HG02798 (cell line): ENCODE results near the gene ERVK3-1.
A peak's percentile ranks its signal among the peaks of the same experiment; 100 is the strongest.
"Not testable (repeated sequence)": the region's sequence is repeated elsewhere in the genome, so short reads cannot be mapped to it uniquely, and the experiment has no call there.

Source experiments
- ATAC-seq: cut with Tn5 transposase; IDR thresholded peaks from one replicate; pipeline ENCODE4 v1.9.1; 2021; ENCODE audit warnings: mild to moderate bottlenecking; ENCODE audit not compliant: unreplicated experiment, poor library complexity

The ERVK3-1 gene

DNA sequence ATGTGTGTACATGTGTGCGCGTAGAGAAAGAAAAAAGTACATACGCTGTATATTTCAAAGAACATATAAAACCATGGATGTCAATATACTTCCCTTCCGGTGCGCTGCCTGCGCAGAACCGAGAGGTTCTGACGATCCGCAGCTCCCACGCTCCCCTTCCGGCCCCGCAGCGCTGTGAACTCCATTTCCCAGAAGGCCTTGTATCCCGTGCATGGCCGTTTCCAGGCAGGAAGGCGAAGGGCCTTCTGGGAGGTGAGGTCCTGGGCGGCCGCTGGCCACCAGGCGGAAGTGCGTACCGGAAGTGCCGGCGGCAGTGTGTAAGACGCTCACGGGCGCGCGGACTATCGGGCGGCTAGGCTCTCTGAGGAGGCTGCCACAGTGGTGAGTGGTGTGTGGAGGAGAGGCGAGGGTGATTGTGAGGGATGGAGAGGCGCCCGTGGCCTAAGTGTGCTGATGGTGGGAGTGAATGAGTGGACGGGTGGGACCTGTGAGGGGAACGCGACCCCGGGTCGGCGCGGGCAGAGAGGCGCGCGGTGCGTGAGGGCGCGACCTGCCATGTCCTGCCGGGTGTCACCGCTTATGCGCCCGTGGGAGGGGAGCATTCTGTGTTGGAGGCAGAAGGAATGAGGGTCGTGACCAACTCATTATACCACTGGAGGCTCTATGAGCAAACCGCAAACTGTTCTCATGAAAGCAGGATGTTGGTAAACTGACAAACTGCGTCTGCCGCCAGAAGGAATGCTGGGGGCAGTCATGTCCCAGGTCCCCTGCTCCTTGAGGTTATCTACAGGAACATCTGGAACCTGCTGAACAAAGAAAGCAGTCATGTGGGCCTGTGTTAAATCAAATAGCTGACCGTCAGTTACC, at the start of gene ERVK3-1:
Gene ERVK3-1, plus strand, starts transcription at position 313 of the 867 bp plus-strand sequence. CDS start 6,792 bp downstream, outside the sequence.
- peak; percentile 98 for ATAC-seq

- ATAC-seq, result not testable (repeated sequence)
Observed at GRCh38 chr19:58258259-58258658, 46.9 kb upstream of the ERVK3-1 start.

GRCh38 chr19:58261600-58261967, 43.6 kb upstream of the ERVK3-1 start:
- no peak for ATAC-seq

GRCh38 chr19:58261968-58262921, 42.9 kb upstream of the ERVK3-1 start:
- no peak for ATAC-seq

- no peak for ATAC-seq
Observed at GRCh38 chr19:58262922-58263296, 42.3 kb upstream of the ERVK3-1 start.

GRCh38 chr19:58265100-58265499, 40.1 kb upstream of the ERVK3-1 start:
- no peak for ATAC-seq

GRCh38 chr19:58268344-58268743, 36.8 kb upstream of the ERVK3-1 start:
- ATAC-seq, result no peak

- ATAC-seq, result no peak
Observed at GRCh38 chr19:58274771-58275201, 30.4 kb upstream of the ERVK3-1 start.

DNA sequence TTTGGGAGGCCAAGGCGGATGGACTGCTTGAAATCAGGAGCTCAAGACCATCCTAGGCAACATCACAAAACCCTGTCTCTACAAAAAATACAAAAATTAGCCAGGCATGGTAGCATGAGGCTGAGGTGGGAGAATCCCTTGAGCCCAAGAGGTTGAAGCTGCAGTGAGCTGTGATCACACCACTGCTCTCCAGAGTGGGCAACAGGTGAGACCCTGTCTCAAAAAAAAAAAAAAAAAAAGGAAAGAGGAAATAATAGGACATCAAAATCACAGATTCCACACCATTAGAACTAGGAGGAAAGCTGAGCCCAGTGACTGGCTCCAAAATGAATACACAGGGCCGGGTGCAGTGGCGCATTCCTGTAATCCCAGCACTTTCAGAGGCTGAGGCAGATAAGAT, 29.6 kb upstream of the ERVK3-1 start:
- no peak for ATAC-seq

DNA sequence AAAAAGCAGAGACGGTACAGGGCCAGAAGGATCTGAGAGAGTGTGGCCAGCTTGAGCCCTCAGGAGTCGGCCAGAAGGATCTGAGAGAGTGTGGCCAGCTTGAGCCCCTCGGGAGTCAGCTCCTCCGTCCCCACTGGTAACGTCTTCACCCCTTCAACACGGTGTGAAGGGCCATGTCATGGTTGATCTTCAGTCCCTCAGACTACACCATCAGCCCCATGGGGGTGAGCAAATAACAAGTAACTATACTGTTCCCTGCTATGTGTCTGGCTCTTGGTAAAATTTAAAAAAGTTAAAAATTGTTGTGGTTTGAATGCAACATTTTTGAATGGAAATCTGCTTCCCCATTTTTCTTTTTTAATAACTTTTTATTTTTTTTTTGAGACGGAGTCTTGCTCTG, 28.0 kb upstream of the ERVK3-1 start:
- no peak for ATAC-seq

GRCh38 chr19:58277748-58278540, 27.2 kb upstream of the ERVK3-1 start:
- ATAC-seq, result no peak

- ATAC-seq, result peak; percentile 98
Observed at GRCh38 chr19:58278541-58279041, 26.6 kb upstream of the ERVK3-1 start, which contains the start of gene ZNF8. ZNF8 (plus strand) TSS chr19:58278955; CDS start chr19:58279082, 127 bp downstream.

DNA sequence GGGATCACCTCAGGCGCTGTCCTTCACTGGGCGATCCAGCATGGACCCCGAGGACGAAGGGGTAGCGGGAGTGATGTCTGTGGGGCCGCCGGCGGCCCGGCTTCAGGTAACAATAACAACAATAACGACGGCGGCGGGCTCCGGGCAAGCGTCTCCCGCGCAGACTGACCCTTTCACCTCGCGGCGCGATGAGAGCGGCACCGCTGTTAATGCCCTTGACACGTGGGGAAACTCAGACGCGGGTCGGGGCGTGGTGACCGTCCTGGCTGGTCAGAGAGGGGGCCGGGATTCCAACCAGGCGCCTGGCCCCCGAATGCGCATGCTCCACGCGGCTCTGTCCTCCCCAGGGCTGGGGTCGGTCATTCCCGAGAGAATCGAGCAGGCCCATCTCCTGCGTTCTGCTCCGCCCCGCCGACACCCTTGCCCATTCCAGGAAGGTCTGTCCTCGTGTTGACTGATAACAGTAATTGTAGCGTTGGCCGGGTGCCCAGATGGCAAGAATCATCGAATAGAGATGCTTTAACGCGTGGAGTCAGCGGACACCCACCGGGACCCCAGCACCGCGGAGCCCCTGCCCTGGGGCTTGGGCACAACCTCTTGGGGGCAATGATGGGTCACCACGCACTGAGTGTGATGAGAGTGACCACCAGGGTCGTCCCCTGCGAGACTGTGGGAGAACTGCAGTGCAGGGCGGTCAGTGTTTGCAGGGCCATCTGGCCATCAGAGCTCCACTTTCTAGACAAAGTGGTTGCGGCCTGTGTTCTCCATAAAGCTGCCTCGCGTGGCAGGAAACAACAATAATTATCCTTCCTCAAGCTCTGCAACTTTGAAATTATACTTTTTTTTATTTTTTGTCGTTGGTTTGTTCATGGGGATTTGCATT, 25.9 kb upstream of the ERVK3-1 start:
- peak; percentile 29 for ATAC-seq

DNA sequence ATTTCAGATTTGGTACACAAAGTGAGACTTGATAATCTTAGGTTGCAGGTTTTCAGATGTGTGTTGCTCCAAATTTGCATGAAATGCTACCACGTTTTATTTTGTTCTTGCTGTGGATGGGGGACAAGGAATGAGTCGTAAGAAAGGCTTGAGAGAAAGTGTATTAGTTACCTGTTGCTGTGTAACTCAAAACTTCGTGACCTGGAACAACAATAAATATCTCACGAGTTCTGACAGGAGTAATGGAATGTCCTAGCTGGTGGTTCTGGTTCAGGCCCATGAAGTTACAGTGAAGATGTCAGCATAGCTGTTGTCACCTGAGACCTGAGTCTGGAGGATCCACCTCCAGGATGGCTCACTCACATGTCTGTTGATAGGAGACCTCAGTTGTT, 25.3 kb upstream of the ERVK3-1 start:
- ATAC-seq, result no peak

GRCh38 chr19:58284199-58284598, 21.0 kb upstream of the ERVK3-1 start:
- ATAC-seq, result no peak

DNA sequence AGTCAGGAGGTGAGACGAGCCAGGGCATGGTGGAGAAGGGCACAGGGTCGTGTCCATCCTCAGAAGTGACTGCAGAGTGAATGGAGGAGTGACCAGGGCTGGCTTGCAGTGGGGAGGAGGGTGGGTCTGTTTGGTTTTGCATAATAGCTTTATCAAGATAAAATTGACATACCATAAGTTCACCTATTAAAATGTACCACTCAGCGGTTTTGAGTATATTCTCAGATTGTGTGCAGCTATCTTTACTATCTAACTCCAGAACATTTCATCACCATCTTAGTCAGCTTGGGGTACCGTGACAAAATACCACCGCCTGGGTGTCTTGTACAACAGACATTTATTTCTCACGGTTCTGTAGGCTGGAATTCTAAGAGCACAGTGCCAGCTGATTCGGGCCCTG, 13.2 kb upstream of the ERVK3-1 start:
- no peak for ATAC-seq

- no peak for ATAC-seq
Observed at GRCh38 chr19:58294743-58295374, 10.3 kb upstream of the ERVK3-1 start.

DNA sequence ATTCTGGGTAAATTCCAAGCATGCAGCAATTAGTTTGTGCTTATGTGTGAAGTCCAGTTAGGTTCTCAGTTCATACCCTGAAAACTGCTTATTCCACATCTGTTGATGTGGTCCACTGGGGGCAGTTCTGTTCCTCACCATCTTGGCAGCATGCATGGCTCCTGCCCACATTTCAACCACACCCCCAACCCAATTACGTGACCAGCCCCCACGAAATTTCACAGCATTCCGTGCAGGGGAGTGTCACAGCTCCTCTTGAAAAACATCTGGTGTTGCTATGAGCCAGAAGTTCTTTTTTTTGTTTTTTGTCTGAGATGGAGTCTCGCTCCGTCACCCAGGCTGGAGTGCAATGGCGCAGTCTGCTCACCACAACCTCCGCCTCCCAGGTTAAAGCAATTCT, 9.1 kb upstream of the ERVK3-1 start:
- ATAC-seq, result no peak

GRCh38 chr19:58300620-58301019, 4.6 kb upstream of the ERVK3-1 start:
- no peak for ATAC-seq
